Fibroblast of the aortic adventitia (primary cell): Measurements from ENCODE around the gene MIEF1. TPM values are rescaled to one million over a fixed set of nuclear protein-coding genes. Genes with fewer than 3 reads are reported as not detected.
A peak's percentile ranks its signal among the peaks of the same experiment; 100 is the strongest.
"Not testable (repeated sequence)": the region's sequence is repeated elsewhere in the genome, so short reads cannot be mapped to it uniquely, and the experiment has no call there.

Source experiments
- DNase-seq: peaks from one replicate; pipeline ENCODE4 v3.0.0-alpha.2; 2010; ENCODE audit warnings: low read depth
- H3K4me3 ChIP-seq: 2 replicates; pipeline ENCODE4 v1.5.1; 2011; ENCODE audit warnings: low read depth, mild to moderate bottlenecking, control low read depth, low read length, moderate library complexity
- total RNA-seq: library from RNA; depleted of rRNA; stranded (reverse); fragments of >200 nt; gene quantifications from 2 replicates; pipeline ENCODE4 v1.2.3, GENCODE V29; 2012; ENCODE audit warnings: low replicate concordance
- TF ChIP-seq, protein P1 (sequence below): IDR thresholded peaks from 2 replicates; pipeline ENCODE4 v1.5.1; 2011; ENCODE audit warnings: mild to moderate bottlenecking, low read length, control low read depth, inconsistent platforms; ENCODE audit not compliant: insufficient read depth

The MIEF1 gene
- total RNA-seq, 1 donor, result 27.7 TPM

- peak overlapping the region; percentile 90 for H3K4me3 ChIP-seq
- peak; percentile 64 for DNase-seq
- TF ChIP-seq, protein P1, sequence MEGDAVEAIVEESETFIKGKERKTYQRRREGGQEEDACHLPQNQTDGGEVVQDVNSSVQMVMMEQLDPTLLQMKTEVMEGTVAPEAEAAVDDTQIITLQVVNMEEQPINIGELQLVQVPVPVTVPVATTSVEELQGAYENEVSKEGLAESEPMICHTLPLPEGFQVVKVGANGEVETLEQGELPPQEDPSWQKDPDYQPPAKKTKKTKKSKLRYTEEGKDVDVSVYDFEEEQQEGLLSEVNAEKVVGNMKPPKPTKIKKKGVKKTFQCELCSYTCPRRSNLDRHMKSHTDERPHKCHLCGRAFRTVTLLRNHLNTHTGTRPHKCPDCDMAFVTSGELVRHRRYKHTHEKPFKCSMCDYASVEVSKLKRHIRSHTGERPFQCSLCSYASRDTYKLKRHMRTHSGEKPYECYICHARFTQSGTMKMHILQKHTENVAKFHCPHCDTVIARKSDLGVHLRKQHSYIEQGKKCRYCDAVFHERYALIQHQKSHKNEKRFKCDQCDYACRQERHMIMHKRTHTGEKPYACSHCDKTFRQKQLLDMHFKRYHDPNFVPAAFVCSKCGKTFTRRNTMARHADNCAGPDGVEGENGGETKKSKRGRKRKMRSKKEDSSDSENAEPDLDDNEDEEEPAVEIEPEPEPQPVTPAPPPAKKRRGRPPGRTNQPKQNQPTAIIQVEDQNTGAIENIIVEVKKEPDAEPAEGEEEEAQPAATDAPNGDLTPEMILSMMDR, result no peak
These were observed 16.2 kb downstream of the MIEF1 start for GRCh38 chr22:39518144-39518786.

- peak overlapping the region; percentile 90 for H3K4me3 ChIP-seq
- DNase-seq, result peak; percentile 53
- TF ChIP-seq, protein P1, result no peak
These were observed 17.0 kb downstream of the MIEF1 start for GRCh38 chr22:39518996-39519680.

DNA sequence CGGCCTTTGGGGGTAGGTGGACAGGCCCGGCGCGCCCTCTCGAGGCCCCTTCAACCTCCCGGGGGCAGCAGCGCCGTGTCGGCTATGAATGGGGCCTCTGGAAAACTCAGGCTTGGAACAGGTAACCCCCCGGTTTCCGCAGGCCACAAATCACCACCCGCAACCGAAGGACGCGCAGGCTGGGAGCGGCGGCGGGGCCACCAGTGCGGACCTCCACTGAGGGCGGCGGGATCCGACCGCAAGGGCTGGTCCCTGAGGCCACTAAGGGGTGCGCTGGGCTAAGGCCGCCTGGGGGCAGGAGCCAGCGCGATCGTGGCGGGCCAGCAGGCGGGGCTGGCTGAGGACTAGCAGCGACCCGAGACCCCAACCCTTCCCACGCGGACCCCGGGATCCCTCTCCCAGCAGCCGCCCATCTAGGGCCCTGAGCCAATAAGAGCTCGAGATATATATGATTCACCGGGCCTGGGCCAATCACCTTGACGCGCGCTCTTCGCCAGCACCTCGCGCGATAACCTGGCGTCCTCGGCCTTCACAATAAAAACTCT, 17.7 kb downstream of the MIEF1 start:
- H3K4me3 ChIP-seq, result peak overlapping the region; percentile 90
- TF ChIP-seq, protein P1, result peak; percentile 13
- peak; percentile 45 for DNase-seq

- TF ChIP-seq, protein P1, result no peak
- peak within 1 kb of the TSS; percentile 90 for H3K4me3 ChIP-seq
- DNase-seq, result peak; percentile 99
These were observed 18.4 kb downstream of the MIEF1 start, which contains the start of gene ATF4 for GRCh38 chr22:39520226-39521105. TSS of gene ATF4 (plus strand) at chr22:39520562. CDS start at chr22:39521446, 884 bp downstream.

- peak overlapping the region; percentile 90 for H3K4me3 ChIP-seq
- DNase-seq, result peak; percentile 72
These were observed 19.2 kb downstream of the MIEF1 start for GRCh38 chr22:39521106-39521885.

DNA sequence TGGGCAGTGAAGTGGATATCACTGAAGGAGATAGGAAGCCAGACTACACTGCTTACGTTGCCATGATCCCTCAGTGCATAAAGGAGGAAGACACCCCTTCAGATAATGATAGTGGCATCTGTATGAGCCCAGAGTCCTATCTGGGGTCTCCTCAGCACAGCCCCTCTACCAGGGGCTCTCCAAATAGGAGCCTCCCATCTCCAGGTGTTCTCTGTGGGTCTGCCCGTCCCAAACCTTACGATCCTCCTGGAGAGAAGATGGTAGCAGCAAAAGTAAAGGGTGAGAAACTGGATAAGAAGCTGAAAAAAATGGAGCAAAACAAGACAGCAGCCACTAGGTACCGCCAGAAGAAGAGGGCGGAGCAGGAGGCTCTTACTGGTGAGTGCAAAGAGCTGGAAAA, 20.0 kb downstream of the MIEF1 start:
- DNase-seq, result not testable (repeated sequence)
- peak overlapping the region; percentile 90 for H3K4me3 ChIP-seq
